Stomach smooth muscle (tissue), 2 donors: ENCODE data around the gene ATRAID.

Experiments used
- H3K27ac ChIP-seq: one replicate; pipeline ENCODE4 v1.7.0; 2013; ENCODE audit warnings: mild to moderate bottlenecking, low read length, inconsistent platforms
- H3K27me3 ChIP-seq, 2 donors: one replicate each; pipeline ENCODE4 v1.7.0; 2013; ENCODE audit warnings: low read length in 2 of 2; ENCODE audit not compliant: insufficient read depth in 2 of 2, control insufficient read depth in 1 of 2
- H3K36me3 ChIP-seq, 2 donors: one replicate each; pipeline ENCODE4 v1.7.0; 2013; ENCODE audit warnings: low read length in 2 of 2; ENCODE audit not compliant: control insufficient read depth in 2 of 2, insufficient read depth in 2 of 2
- H3K4me1 ChIP-seq: one replicate; pipeline ENCODE4 v1.7.0; 2013; ENCODE audit warnings: low read length; ENCODE audit not compliant: control insufficient read depth, insufficient read depth
- H3K4me3 ChIP-seq, 2 donors: one replicate each; pipeline ENCODE4 v1.7.0; 2013; ENCODE audit warnings: low read length in 2 of 2
- H3K9ac ChIP-seq, 2 donors: one replicate each; pipeline ENCODE4 v1.7.0; 2013; ENCODE audit warnings: low read length in 2 of 2, mild to moderate bottlenecking in 1 of 2
- H3K9me3 ChIP-seq, 2 donors: one replicate each; pipeline ENCODE4 v1.7.0; 2013; ENCODE audit warnings: low read length in 2 of 2; ENCODE audit not compliant: control insufficient read depth in 2 of 2
- donor health status: healthy.
- donor health status: Pancreatic carcinoma.

Gene ATRAID

GRCh38 chr2:27241761-27242613 lies 30.1 kb downstream of the ATRAID start:
- H3K9me3 ChIP-seq: no peaks in the 10 kb centered on the region
- no peak overlapping the region for H3K27ac ChIP-seq
- H3K9ac ChIP-seq: no peak overlapping the region
- H3K4me3 ChIP-seq: no peak overlapping the region
- H3K27me3 ChIP-seq: no peaks in the 10 kb centered on the region
- no peaks in the 10 kb centered on the region for H3K4me1 ChIP-seq
- H3K36me3 ChIP-seq: peaks cover 29 to 59% of the 10 kb centered on the region in 2 donors

GRCh38 chr2:27242614-27242951 lies 30.7 kb downstream of the ATRAID start:
- Histone ChIP-seq H3K27me3 (no peaks in the 10 kb centered on the region), H3K4me1 (no peaks in the 10 kb centered on the region), H3K9ac (no peak overlapping the region), H3K9me3 (no peaks in the 10 kb centered on the region), H3K36me3 (peaks cover 24 to 54% of the 10 kb centered on the region in 2 donors), H3K27ac (no peak overlapping the region), H3K4me3 (no peak overlapping the region)

GRCh38 chr2:27243391-27244130 lies 31.7 kb downstream of the ATRAID start:
- no peak overlapping the region for H3K4me3 ChIP-seq
- H3K9ac ChIP-seq: no peak overlapping the region
- H3K27me3 ChIP-seq: no peaks in the 10 kb centered on the region
- H3K36me3 ChIP-seq: peaks cover 16 to 45% of the 10 kb centered on the region in 2 donors
- H3K4me1 ChIP-seq: no peaks in the 10 kb centered on the region
- H3K27ac ChIP-seq: no peak overlapping the region
- H3K9me3 ChIP-seq: no peaks in the 10 kb centered on the region

- no peaks in the 10 kb centered on the region for H3K9me3 ChIP-seq
- H3K9ac ChIP-seq: no peak overlapping the region
- no peak overlapping the region for H3K27ac ChIP-seq
- no peaks in the 10 kb centered on the region for H3K4me1 ChIP-seq
- no peak overlapping the region for H3K4me3 ChIP-seq
- H3K36me3 ChIP-seq: peaks cover 7 to 37% of the 10 kb centered on the region in 2 donors
- H3K27me3 ChIP-seq: peaks cover 8% of the 10 kb centered on the region in 2 donors
These were observed 33.3 kb downstream of the ATRAID start for GRCh38 chr2:27245116-27245515.

GRCh38 chr2:27245626-27246025 lies 33.8 kb downstream of the ATRAID start:
- H3K9ac ChIP-seq: no peak overlapping the region
- no peak overlapping the region for H3K27ac ChIP-seq
- H3K9me3 ChIP-seq: no peaks in the 10 kb centered on the region
- peaks cover 11 to 13% of the 10 kb centered on the region in 2 donors for H3K27me3 ChIP-seq
- H3K36me3 ChIP-seq: peaks cover 7 to 33% of the 10 kb centered on the region in 2 donors
- H3K4me1 ChIP-seq: no peaks in the 10 kb centered on the region
- no peak overlapping the region for H3K4me3 ChIP-seq

GRCh38 chr2:27247893-27248292 lies 36.1 kb downstream of the ATRAID start:
- Histone ChIP-seq H3K36me3 (peaks cover 0 to 12% of the 10 kb centered on the region in 2 donors), H3K4me1 (no peaks in the 10 kb centered on the region), H3K27me3 (peaks cover 22% of the 10 kb centered on the region in 2 donors), H3K9ac (no peak overlapping the region), H3K9me3 (no peaks in the 10 kb centered on the region), H3K4me3 (no peak overlapping the region), H3K27ac (no peak overlapping the region)

- Histone ChIP-seq H3K9ac (no peak overlapping the region), H3K4me1 (no peaks in the 10 kb centered on the region), H3K9me3 (no peaks in the 10 kb centered on the region), H3K36me3 (no peaks in the 10 kb centered on the region), H3K27me3 (peaks cover 27% of the 10 kb centered on the region in 2 donors), H3K4me3 (no peak overlapping the region), H3K27ac (no peak overlapping the region)
These were observed 37.5 kb downstream of the ATRAID start for GRCh38 chr2:27249159-27249890.

GRCh38 chr2:27249891-27250651 lies 38.2 kb downstream of the ATRAID start:
- no peak overlapping the region for H3K4me3 ChIP-seq
- H3K4me1 ChIP-seq: no peaks in the 10 kb centered on the region
- peaks cover 30 to 31% of the 10 kb centered on the region in 2 donors for H3K27me3 ChIP-seq
- no peaks in the 10 kb centered on the region for H3K36me3 ChIP-seq
- H3K9me3 ChIP-seq: no peaks in the 10 kb centered on the region
- H3K9ac ChIP-seq: no peak overlapping the region
- no peak overlapping the region for H3K27ac ChIP-seq

GRCh38 chr2:27250652-27251379 lies 39.0 kb downstream of the ATRAID start:
- Histone ChIP-seq H3K9me3 (no peaks in the 10 kb centered on the region), H3K9ac (no peak overlapping the region), H3K27ac (no peak overlapping the region), H3K27me3 (peaks cover 30 to 35% of the 10 kb centered on the region in 2 donors), H3K4me3 (no peak overlapping the region), H3K4me1 (no peaks in the 10 kb centered on the region), H3K36me3 (no peaks in the 10 kb centered on the region)
